Measurements from ENCODE around the gene TSPO. TPM values are rescaled to one million over a fixed set of nuclear protein-coding genes. Genes with fewer than 3 reads are reported as not detected.
A peak's percentile ranks its signal among the peaks of the same experiment; 100 is the strongest.

The TSPO gene
- total RNA-seq, 3 donors from 2014 or later (not counting 1 experiment from before 2014, with no cell fraction given), result 52.1 to 81.7 (median 59.3) TPM

- H3K9me3 Mint-ChIP-seq, result no peaks in the 10 kb centered on the region
- peaks cover 0 to 2% of the 10 kb centered on the region in 2 donors for H3K27me3 Mint-ChIP-seq (ENCODE audit: low read depth in 2 of 2)
- ATAC-seq (no peak), DNase-seq (no peak)
- H3K36me3 Mint-ChIP-seq, result no peaks in the 10 kb centered on the region
- Histone ChIP-seq H3K27me3 (ENCODE audit: control insufficient read depth, insufficient read depth, low read length) (no peaks in the 10 kb centered on the region), H3K27ac (ENCODE audit: low read length) (peak overlapping the region; percentile 43), H3K9me3 (ENCODE audit: control insufficient read depth, insufficient read depth, low read length) (no peaks in the 10 kb centered on the region), H3K4me3 (ENCODE audit: low read length) (no peak overlapping the region), H3K4me1 (ENCODE audit: control insufficient read depth, insufficient read depth, low read length) (peaks cover 54% of the 10 kb centered on the region), H3K36me3 (ENCODE audit: control insufficient read depth, insufficient read depth, low read length) (no peaks in the 10 kb centered on the region)
- 44% methylated on average over 8 of the region's 8 CpGs for WGBS (ENCODE audit: insufficient coverage)
- no peak for TF ChIP-seq CTCF (IDR thresholded peaks at IDR 0.05)
- peak overlapping the region; percentile 29 to 52 for H3K27ac Mint-ChIP-seq
- peak overlapping the region; percentile 37 for H3K4me3 Mint-ChIP-seq
- peaks cover 34 to 39% of the 10 kb centered on the region in 2 donors for H3K4me1 Mint-ChIP-seq
- intact Hi-C loops (cut with micrococcal nuclease), result no loop called here
Observed at GRCh38 chr22:43147821-43148220, 3.5 kb upstream of the TSPO start.

GRCh38 chr22:43148581-43148980 is 2.8 kb upstream of the TSPO start:
- no peak for TF ChIP-seq CTCF (IDR thresholded peaks at IDR 0.05)

GRCh38 chr22:43150731-43151206 is 590 bp upstream of the TSPO start:
- Mint-ChIP-seq H3K9me3 (no peaks in the 10 kb centered on the region), H3K27ac (peak overlapping the region; percentile 81 to 90), H3K4me1 (peaks cover 31 to 33% of the 10 kb centered on the region in 2 donors), H3K36me3 (no peaks in the 10 kb centered on the region), H3K4me3 (peak overlapping the region; percentile 93), H3K27me3 (ENCODE audit: low read depth in 2 of 2) (peaks cover 0 to under 1% of the 10 kb centered on the region in 2 donors)
- peak overlapping the region; percentile 68 for H3K27ac ChIP-seq (ENCODE audit: low read length)
- H3K4me1 ChIP-seq (ENCODE audit: control insufficient read depth, insufficient read depth, low read length), result peaks cover 63% of the 10 kb centered on the region
- intact Hi-C loops (cut with micrococcal nuclease), result loop anchor here (5.0 kb wide), 1 partner anchor 37 kb away; the partner anchor contains the start of gene TTLL12
- H3K4me3 ChIP-seq (ENCODE audit: low read length), result peak overlapping the region; percentile 76
- 77% methylated on average over 15 of the region's 15 CpGs for WGBS (ENCODE audit: insufficient coverage)
- DNase-seq (no peak), ATAC-seq (peak in 2 of 3 donors; percentile 6)
- no peaks in the 10 kb centered on the region for H3K9me3 ChIP-seq (ENCODE audit: control insufficient read depth, insufficient read depth, low read length)
- no peaks in the 10 kb centered on the region for H3K36me3 ChIP-seq (ENCODE audit: control insufficient read depth, insufficient read depth, low read length)
- TF ChIP-seq CTCF (IDR thresholded peaks at IDR 0.05), result no peak
- H3K27me3 ChIP-seq (ENCODE audit: control insufficient read depth, insufficient read depth, low read length), result no peaks in the 10 kb centered on the region

More at GRCh38 chr22:43148581-43148980, 2.8 kb upstream of the TSPO start:
- Histone ChIP-seq H3K4me3 (ENCODE audit: low read length) (no peak overlapping the region), H3K36me3 (ENCODE audit: control insufficient read depth, insufficient read depth, low read length) (no peaks in the 10 kb centered on the region), H3K27ac (ENCODE audit: low read length) (peak overlapping the region; percentile 62), H3K9me3 (ENCODE audit: control insufficient read depth, insufficient read depth, low read length) (no peaks in the 10 kb centered on the region), H3K4me1 (ENCODE audit: control insufficient read depth, insufficient read depth, low read length) (peaks cover 54% of the 10 kb centered on the region), H3K27me3 (ENCODE audit: control insufficient read depth, insufficient read depth, low read length) (no peaks in the 10 kb centered on the region)
- ATAC-seq, result peak; percentile 19 to 40 (median 36)
- DNase-seq, result no peak
- WGBS (ENCODE audit: insufficient coverage), result 23% methylated on average over 6 of the region's 6 CpGs
- Mint-ChIP-seq H3K9me3 (no peaks in the 10 kb centered on the region), H3K27me3 (ENCODE audit: low read depth in 2 of 2) (peaks cover 0 to 2% of the 10 kb centered on the region in 2 donors), H3K4me3 (peak overlapping the region; percentile 57), H3K4me1 (peaks cover 35 to 37% of the 10 kb centered on the region in 2 donors), H3K27ac (peak overlapping the region in 1 of 2 donors; percentile 68), H3K36me3 (no peaks in the 10 kb centered on the region)
- intact Hi-C loops (cut with micrococcal nuclease), result no loop called here

GRCh38 chr22:43152003-43152356 is 621 bp downstream of the TSPO start:
- DNase-seq (no peak), ATAC-seq (peak; percentile 17 to 20 (median 20))
- intact Hi-C loops (cut with micrococcal nuclease), result loop anchor here (5.0 kb wide), 1 partner anchor 35 kb away; the partner anchor contains the start of gene TTLL12
- Histone ChIP-seq H3K36me3 (ENCODE audit: control insufficient read depth, insufficient read depth, low read length) (no peaks in the 10 kb centered on the region), H3K4me3 (ENCODE audit: low read length) (peak overlapping the region; percentile 76), H3K4me1 (ENCODE audit: control insufficient read depth, insufficient read depth, low read length) (peaks cover 63% of the 10 kb centered on the region), H3K9me3 (ENCODE audit: control insufficient read depth, insufficient read depth, low read length) (no peaks in the 10 kb centered on the region), H3K27me3 (ENCODE audit: control insufficient read depth, insufficient read depth, low read length) (no peaks in the 10 kb centered on the region), H3K27ac (ENCODE audit: low read length) (peak overlapping the region; percentile 39)
- Mint-ChIP-seq H3K4me3 (peak overlapping the region; percentile 86), H3K4me1 (peaks cover 31 to 33% of the 10 kb centered on the region in 2 donors), H3K9me3 (no peaks in the 10 kb centered on the region), H3K27ac (peak overlapping the region; percentile 18 to 90), H3K27me3 (ENCODE audit: low read depth in 2 of 2) (no peaks in the 10 kb centered on the region), H3K36me3 (no peaks in the 10 kb centered on the region)
- no peak for TF ChIP-seq CTCF (IDR thresholded peaks at IDR 0.05)
- 2% methylated on average over 18 of the region's 18 CpGs for WGBS (ENCODE audit: insufficient coverage)
